GM12878 (cell line): Measurements from ENCODE around the gene TMEM212. TPM values are rescaled to one million over a fixed set of nuclear protein-coding genes. Genes with fewer than 3 reads are reported as not detected.

ENCODE experiments used
- EZH2 ChIP-seq: IDR thresholded peaks from 2 replicates; pipeline ENCODE4 v1.6.1; 2012; ENCODE audit warnings: low read depth, mild to moderate bottlenecking, control low read depth, inconsistent platforms, low read length, borderline replicate concordance; ENCODE audit not compliant: control insufficient read depth
- PBX3 ChIP-seq: IDR thresholded peaks from 2 replicates; pipeline ENCODE4 v1.6.1; 2011; ENCODE audit warnings: mild to moderate bottlenecking, low read depth, low read length, moderate library complexity; ENCODE audit not compliant: insufficient replicate concordance
- PRDM15 ChIP-seq: fragments of 450-650 bp; formaldehyde crosslinking; IDR thresholded peaks from 2 replicates; pipeline ENCODE4 v1.4.0; 2020; ENCODE audit warnings: mild to moderate bottlenecking, moderate library complexity
- RAD51 ChIP-seq: fragments of 450-650 bp; IDR thresholded peaks from 2 replicates; pipeline ENCODE4 v1.6.1; 2016; ENCODE audit warnings: moderate library complexity, mild to moderate bottlenecking, inconsistent platforms
- SPI1 ChIP-seq: IDR thresholded peaks from 2 replicates; pipeline ENCODE4 v1.6.1; 2011; ENCODE audit warnings: low read depth, mild to moderate bottlenecking, low read length, moderate library complexity, borderline replicate concordance; ENCODE audit not compliant: insufficient read depth
- TBL1XR1 ChIP-seq: IDR thresholded peaks from 2 replicates; pipeline ENCODE4 v1.6.1; 2012; ENCODE audit warnings: low read depth, low read length, improper control_type of control experiment
- ZNF592 ChIP-seq: fragments of 450-650 bp; IDR thresholded peaks from 2 replicates; pipeline ENCODE4 v1.6.1; 2017; ENCODE audit warnings: mild to moderate bottlenecking, moderate library complexity
- polyA plus RNA-seq, 11 experiments: library from polyadenylated mRNA; depleted of rRNA in 4 of 11; unstranded in 6 of 11; stranded (reverse) in 5 of 11; fragments of >200 nt; fragmentation: Nextera tagmentation in 4 of 11; fragmentation: Illumina TruSeq in 1 of 11; extraction: Ambion mirVana in 4 of 11; extraction: Trizol in 1 of 11; gene quantifications; 1 replicate in 1 of 11; 2 replicates in 10 of 11; pipeline versions ENCODE4 v1.2.1 to v1.2.3, GENCODE V29; 2011 to 2016; ENCODE audit warnings: inconsistent platforms in 2 of 11, missing spikeins in 2 of 11, low read depth in 1 of 11
- total RNA-seq, 4 experiments: library from RNA; depleted of rRNA in 3 of 4; stranded (reverse); fragments of >200 nt in 3 of 4; fragmentation: Illumina TruSeq in 1 of 4; extraction: Trizol in 1 of 4; gene quantifications; 2 replicates each; pipeline versions ENCODE4 v1.2.1 to v1.2.3, GENCODE V29; 2013 to 2021

Gene TMEM212
- total and polyA plus RNA-seq, 10 of the 15 experiments (the other 5 are each of a cell fraction or from before 2014, with no cell fraction given), result not detected

- no peak for TF ChIP-seq PBX3
- no peak for TF ChIP-seq TBL1XR1
- no peak for TF ChIP-seq PRDM15 (CRISPR knock-in tag)
- no peak for TF ChIP-seq RAD51
- no peak for TF ChIP-seq SPI1
- no peak for TF ChIP-seq EZH2
- TF ChIP-seq ZNF592, result 0 out of 2 replicates have a peak, but pooled peaks have one; percentile 73
These were observed 9.2 kb upstream of the TMEM212 start (continued) for GRCh38 chr3:171833789-171834460.
